GM21529 (cell line): Measurements from ENCODE around the gene TTLL9.
A peak's percentile ranks its signal among the peaks of the same experiment; 100 is the strongest.

Experiments used
- ATAC-seq: cut with Tn5 transposase; IDR thresholded peaks from one replicate; pipeline ENCODE4 v1.9.1; 2021; ENCODE audit not compliant: unreplicated experiment

Gene TTLL9

DNA sequence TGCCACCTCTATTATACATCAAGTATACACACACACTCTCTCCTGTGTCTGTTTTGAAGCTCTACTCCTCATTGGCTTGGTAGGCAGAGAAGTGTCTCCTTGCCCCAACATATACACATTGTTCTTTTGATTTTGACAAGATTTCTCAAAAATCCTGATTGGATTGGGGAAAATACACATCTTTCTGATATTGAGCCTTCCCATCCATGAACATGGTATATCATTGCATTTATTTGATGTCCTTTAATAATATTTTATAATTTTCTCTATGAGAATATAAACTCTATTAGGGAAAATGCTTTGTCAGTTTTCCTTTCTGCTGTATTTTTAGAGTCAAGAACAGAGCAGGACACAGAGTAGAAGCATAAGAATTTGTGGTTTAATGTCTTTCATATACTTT, 7.2 kb downstream of the TTLL9 start:
- ATAC-seq: no peak

DNA sequence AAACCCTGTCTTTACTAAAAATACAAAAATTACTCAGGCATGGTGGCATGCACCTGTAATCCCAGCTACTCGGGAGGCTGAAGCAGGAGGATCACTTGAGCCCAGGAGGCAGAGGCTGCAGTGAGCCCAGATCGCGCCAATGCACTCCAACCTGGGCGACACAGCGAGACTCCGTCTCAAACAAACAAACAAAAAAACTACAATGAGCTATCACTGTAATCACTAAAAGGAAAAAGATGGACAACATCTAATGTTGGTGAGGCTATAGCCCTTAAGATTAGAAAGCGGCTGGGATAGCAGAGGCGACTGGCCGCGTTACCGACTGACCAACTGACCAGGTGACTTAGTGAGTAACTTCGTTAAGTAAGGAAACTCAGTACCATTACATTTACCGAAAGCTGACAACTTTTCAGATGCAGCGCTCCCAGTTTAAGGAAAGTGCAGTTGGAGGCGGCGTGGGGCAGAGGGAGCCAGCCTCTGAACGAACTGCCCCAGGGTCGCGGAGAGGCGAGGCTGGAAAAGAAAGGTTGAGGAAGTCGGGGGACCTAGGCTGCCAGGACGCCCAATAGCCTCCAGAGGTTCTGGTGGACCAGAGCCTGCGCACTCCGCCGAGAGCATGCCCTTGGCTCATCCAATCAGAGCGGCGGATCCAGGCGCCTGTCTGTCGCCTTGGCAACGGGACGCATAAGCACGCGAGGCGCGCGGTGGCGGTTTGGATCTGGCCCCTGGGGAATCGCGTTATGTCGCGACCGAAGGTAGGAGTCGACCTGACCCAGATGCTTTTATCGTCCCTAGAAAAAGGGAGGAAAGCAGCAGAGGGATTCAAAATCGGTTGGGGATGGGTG, 8.9 kb downstream of the TTLL9 start:
- ATAC-seq: peak; percentile 86

DNA sequence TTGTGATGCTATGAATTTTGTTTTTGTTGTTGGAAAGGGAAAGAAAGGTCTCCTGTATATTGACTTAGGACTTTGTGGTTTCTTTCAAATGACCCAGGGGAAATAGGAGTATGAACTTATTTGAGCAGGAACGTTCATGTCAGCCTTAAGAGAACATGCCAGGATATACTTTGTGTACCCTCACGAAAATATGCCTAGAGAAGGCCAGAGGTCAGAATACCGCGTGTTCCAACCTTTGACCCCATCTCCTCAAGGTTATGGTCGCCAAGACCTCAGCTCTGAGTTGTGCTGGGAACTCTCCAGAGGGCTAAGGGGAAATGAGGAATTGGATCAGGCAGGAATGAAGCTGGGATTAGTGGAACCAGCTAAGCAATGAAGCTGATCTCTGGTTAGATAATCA, 11.5 kb downstream of the TTLL9 start:
- no peak for ATAC-seq

DNA sequence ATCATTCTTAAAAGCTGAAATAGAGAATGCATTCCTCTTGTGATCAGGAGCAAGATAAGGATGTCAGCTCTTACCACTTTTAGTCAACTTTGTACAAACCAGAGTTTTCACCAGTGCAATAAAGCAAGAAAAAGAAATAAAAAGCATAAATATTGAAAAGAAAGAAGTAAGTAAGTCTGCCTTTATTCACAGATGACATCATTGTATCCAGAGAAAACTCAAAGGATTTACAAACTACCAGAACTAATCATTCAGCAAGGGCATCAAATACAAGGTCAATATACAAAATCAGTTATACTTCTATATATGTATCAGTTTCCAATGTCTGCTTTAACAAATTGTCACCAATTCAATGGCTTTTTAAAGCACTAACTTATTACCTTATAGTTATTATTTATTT, 13.4 kb downstream of the TTLL9 start:
- no peak for ATAC-seq

DNA sequence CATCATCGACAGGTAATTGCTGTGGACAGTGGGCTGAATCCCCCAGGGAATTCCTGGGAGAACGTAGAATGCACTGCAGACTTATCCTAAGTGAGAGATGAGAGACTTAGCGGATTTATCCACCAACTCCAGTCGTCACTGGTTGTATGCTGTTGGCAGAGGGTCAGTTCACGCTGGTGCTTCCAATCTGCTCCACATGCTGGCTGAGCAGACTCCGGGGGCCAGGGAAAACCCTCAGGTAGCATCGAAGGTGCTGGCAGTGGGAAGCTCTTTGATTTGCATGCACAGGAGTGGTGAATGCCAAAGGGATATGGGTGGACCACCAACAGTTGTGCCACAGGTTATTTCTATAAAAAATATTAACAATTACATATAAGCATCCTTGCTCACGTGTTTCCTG, 20.2 kb downstream of the TTLL9 start:
- ATAC-seq: no peak

DNA sequence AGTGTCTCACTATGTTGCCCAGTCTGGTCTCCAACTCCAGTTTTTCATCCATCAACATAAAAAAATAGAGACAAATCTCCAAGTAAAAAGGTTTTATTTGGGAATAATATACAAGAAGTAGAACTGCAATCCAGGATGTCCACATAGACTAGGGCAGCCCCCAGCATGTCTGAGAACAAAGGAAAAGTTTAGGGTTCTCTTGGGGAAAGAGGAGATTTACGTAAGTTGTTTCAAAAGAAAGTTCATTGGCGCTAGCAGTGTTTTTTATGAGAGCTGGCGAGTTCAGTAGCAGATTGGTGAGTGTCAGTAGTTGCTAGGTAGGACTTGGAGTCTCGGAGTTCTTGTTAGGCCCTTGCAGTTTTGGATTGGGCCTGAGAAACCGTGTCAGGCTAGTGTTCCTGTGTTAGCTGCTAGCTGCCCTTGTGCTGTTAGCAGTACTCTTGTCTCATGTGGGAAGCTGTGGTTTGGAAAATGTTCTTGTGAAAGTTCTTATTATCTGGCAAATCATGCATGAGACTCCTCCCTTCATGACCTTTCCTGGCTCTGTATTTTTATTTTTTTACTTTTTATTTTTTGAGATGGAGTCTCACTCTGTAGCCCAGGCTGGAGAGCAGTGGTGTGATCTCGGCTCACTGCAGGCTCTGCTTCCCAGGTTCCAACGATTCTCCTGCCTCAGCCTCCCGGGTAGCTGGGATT, 24.7 kb downstream of the TTLL9 start:
- ATAC-seq: peak; percentile 99

DNA sequence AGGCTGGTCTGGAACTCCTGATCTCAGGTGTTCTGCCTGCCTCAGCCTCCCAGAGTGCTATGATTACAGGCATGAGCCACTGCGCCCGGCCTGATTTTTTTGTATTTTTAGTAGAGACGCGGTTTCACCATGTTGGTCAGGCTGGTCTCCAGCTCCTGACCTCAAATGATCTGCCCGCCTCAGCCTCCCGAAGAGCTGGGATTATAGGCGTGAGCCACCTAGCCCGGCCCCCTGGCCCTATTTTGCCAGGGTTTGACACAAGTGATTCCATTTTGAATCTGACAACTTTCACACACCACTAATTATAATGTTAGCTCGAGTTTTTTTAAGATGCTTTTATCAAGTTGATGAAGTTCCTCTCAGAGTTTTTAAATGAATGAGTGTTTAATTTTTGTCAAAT, 25.6 kb downstream of the TTLL9 start:
- no peak for ATAC-seq

DNA sequence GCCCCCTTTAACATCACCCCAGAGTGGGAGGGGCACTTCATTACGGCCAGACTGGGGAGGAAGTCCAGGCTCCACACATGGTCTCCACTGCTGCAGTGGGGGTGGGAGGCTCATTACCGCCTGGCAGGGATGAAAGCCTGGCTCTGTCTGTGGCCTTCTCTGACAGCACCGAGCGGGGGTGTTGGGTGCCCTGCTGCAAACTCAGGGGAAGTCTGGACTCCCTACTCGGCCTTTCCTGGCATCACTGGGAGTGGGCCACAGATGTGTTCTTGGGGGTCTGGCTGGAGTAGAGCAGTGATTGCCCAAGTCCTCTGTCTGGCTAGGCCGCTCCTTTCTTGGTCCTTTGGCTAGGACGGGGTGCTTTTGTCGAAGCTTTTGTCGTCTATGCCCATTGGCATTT, 27.1 kb downstream of the TTLL9 start:
- ATAC-seq: no peak

DNA sequence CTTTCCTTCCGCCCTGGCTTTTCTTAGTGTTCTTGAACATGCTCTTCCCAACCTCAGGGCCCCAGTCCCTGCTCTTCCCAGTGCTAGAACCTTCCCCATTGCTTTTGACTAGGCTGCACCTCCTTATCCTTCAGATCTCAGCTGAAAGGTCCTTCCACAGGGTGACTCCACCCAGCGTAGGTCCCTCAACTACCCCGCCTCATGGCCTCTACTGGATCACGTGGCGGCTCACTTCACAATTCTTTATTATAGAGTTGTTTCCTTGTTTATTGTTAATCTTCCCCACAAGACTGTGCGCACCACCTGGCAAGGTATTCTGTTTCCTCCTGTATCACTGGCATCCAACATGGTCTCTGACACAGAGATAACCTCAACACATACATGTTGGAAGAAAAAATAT, 31.2 kb downstream of the TTLL9 start:
- no peak for ATAC-seq

DNA sequence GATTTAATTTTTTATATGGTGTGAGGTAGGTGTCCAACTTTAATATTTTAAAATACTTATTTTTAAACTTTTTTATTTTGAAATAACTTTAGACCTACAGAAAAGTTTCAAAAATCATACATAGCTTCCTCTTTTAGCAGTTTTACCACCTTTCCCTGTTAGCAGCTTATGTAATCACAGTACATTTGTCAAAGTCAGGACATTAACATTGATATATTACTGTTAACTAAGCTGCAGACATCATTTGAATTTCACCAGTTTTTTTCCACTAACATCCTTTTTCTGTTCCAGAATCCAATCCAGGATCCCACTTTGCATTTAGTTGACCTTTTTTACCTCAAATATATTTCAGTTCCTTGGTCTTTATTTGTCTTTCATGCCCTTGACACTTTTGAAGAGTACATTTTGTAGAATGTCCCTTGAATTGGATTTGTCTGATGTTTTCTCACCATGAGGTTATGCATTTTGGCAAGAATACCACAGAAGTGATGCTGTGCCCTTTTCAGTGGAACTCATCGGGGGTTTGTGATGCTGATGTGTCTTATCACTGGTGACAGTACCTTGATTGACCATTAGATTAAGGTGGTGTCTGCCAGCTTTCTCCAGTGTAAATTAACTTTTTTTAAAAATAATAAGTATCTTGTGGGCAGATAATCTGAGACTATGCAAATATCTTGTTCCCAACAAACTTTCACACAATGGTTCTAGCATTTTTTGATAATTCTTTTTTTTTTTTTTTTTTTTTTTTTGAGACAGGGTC, 33.4 kb downstream of the TTLL9 start:
- no peak for ATAC-seq

DNA sequence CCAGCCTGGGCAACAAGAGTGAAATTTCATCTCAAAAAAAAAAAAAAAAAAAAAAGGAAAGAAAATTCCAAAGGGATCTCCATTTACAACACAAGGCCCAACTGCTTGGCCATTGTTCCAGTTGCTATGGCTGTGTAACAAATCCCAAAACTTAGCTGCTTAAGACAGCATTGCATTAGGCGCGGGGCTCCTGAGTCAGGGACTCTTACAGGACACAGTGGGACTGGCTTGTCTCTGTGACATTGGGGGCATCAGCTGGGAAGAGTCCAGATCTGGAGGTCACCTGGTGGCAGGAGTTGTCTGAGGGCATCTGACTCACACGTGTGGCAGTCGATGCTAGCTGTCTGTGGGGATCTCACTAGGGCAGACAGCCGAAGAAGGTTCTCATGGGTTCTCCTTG, 35.6 kb downstream of the TTLL9 start:
- ATAC-seq: no peak

DNA sequence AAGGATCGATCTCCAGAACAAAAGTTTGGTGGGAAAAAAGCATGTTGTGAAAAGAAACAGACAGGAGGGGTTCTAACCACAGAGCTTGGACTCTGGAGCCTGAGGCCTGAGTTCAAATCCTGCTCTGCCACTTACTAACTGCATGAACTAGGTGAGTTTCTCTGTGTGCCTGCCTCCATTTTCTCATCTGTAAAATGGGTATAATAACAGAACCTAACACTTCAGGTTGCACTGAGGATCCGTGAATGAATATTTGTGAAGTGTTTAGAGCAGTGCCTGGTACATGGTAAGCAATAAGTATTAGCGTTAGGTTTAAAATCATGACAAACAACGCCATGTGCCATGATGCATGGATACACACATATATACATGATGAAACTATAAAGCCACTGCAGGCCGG, 36.6 kb downstream of the TTLL9 start:
- no peak for ATAC-seq

DNA sequence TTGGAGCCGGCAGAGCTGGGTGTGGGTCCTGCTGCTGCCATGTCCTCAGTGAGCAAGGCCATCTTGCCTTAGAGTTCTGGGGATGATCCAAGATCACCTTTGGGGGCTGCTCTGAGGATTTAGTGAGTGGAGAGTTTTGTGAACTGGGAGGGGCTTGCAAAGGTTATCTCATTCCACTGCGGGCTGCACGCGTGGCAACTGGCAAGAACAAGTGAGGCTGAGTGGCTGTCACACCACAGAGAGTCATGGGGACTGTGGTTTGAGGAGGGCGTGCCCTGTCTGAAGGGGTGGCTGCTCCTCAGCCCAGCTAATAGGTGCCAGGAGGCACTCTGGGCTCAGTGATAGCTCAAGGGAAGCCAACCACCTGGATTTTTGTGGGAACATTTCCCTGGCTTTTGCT, 37.6 kb downstream of the TTLL9 start:
- no peak for ATAC-seq

DNA sequence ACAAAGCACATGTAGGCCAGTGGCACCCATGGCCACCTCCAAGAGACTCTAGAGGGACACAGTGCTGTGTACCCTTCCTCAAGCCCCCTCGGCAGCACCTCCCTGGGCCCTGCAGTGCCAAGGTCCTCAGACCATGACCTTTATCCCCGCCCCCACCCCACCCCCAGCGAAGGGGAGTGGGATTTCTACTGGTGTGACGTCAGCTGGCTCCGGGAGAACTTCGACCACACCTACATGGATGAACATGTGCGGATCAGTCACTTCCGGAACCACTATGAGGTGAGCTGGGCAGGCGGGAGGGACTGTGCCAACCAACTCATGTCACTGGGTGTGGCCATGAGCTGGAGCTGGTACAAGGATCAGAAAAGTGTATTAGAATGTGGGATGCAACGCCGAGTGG, 38.0 kb downstream of the TTLL9 start:
- ATAC-seq: no peak

DNA sequence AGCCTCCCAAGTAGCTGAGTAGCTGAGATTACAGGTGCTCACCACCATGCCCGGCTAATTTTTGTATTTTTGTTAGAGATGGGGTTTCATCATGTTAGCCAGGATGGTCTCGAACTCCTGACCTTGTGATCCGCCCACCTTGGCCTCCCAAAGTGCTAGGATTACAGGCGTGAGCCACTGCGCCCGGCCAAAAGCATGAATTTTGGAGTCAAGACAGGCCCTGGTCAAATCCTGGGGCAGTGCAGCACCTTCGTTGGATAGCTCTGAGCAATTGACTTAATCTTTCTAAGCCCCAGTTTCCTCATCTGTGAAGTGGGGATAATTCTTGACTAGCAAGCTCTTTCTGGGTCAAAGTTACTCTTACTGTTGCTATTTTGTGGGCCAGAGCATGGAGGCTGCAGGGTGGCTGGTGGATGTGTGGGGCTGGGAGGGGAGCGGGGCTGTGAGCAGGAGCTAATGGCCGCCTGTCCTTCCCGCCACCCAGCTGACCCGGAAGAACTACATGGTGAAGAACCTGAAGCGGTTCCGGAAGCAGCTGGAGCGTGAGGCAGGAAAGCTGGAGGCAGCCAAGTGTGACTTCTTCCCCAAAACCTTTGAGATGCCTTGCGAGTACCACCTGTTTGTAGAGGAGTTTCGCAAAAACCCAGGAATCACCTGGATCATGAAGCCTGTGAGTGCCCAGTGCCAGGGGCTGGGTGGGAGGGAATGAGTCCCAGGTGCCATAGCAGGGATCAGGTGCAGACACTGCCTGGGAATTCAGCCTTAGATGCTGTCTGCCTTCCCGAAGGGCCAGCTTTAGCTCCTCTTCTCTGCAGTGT, 39.0 kb downstream of the TTLL9 start:
- ATAC-seq: no peak

DNA sequence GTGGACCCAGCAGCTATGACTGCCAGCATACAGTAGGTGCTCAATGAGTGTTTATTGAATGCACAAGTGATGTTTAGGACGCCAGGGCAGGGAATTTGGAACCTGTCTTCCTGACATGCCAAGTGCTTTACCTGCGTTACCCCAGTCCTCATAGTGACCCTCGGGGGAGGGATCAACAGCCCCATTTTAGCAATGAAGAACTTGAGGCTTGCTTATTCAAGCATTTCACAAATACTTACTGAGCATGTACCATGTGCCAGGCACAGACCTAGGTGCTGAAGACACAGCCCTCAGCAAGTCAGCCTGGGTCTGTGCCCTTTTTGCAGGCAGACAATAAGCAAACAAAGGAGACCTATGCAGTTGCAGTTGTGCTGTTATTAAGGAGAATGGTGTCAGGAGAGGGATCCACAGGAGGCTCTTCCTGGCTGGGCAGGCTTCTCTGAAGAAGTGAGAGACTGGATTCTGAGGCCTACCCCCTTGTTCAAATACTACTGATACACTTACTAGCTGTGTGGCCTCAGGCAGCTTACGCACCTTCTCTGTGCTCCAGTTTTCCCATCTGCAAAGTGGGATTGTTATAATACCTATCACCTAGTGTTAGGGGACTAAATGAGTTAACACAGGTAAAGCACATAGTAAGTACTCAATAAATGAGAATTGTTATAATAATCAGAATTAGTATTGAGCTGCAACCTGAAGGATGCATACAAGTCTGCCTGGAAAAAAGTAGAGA, 39.8 kb downstream of the TTLL9 start:
- ATAC-seq: no peak

DNA sequence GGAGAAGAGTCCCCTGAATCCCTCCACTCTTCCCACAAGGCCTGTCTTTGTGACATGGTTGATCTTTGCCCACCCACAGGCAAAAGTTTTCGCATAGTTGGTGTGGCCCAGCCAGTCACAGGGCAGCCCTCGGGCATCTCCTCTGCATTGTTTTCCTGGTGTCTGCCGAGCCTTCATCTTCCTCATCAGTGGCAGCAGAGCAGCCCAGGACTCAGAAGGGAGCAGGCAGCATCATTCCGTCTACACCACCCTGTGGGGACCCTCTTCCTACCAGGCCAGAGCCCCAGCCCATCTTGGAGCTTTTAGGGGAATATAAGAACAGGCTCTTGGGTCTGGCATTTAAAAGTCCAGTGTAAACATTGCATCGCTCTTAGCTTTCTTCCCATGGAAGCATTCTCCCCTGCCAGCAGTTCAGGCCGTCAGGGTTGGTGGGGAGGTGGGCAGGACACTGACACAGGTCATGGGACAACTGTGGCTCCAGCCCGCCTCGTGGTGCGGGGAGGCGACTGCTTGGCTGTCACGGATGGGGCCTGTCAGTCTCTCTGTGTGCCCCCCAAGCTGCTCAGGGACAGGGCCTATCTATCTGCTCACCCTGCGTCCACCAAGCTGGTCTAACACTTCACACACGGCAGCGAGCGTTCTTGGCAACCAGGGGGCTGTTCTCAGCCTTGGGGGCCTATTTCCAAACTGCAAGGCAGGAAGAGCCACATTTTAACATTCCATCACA, 43.2 kb downstream of the TTLL9 start:
- no peak for ATAC-seq

DNA sequence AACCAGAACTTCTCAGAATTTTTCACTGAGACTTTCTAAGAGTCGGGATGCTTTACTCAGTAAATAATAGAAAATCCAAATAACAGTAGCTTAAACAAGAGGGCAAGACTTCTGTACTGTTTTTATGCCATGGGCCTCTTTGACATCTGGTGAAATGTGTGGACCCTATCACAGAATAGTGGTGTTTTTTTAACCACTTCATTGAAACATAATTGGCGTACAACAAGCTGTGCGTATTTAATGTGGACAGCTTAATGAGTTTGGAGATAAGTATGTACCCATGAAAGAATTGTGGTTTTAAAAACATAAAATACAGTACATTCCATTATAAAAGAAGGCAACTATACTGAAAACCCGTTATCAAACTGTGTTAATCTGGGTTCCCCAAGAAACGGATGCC, 43.7 kb downstream of the TTLL9 start:
- ATAC-seq: no peak

DNA sequence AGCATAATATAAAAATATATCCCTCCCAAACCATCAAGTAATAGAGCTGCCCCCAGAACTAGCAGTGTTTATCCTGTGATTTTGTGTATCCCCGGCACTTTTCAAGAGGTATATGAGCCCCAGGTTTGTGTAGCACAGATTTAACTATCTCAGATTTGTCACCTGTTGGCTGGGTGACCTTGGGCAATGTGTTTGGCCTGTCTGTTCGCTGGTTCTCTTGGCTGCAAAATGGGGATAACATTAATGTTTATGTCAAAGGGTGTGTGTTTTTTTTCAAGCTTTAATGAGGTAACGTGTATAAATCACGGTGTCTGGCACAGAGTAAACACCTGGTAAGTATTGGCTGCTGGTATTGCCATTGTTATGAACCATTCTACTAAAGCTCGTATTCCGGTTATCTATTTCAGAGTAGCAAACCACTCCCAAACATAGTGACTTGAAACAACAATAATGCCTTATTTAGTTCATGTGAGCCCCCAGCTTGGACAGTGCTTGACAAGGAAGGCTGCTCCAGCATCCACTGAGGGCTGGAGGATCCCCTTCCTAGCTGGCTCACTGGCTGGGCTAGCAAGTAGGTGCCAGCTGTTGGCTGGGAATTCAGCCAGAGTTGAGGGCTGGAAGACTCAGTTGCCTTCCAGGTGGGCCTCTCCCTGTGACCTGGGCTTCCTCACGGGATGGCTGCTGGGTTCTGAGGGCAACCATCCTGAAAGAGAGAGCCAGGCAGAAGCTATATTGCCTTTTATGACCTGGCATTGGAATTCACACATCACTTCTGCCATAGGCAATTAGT, 45.3 kb downstream of the TTLL9 start:
- ATAC-seq: no peak
